ENCODE results near the gene SH3TC1.

- no peak for TF ChIP-seq EP300 (IDR thresholded peaks at IDR 0.05)
- TF ChIP-seq CTCF (IDR thresholded peaks at IDR 0.05) = no peak
These were observed 62.9 kb downstream of the SH3TC1 start for GRCh38 chr4:8261851-8262535.
